HG03175 (cell line): Measurements from ENCODE around the gene ANK3.

Experiments used
- ATAC-seq: cut with Tn5 transposase; IDR thresholded peaks from one replicate; pipeline ENCODE4 v1.9.1; 2021; ENCODE audit warnings: mild to moderate bottlenecking, moderate library complexity; ENCODE audit not compliant: unreplicated experiment

Gene ANK3

GRCh38 chr10:60188548-60188947, 201.1 kb downstream of the ANK3 start:
- no peak for ATAC-seq

DNA sequence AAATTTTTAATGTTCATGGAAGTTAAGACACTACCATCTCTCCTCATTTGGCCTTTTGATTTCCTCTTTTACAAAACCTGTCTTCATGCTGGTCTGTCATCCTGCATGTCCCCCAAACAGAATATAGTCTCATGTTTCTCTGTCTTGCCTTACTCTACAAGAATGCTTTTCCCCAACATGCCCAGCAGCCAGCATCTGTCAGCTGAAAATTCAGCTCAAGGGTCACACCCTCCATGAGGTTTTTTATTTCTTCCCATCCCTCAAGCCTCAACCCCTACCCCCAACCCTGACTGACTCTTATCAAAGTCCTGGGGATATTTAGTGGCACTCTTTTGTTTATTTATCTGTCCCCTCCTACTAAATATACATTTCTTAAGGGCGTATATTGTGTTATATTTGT, 202.0 kb downstream of the ANK3 start:
- no peak for ATAC-seq

DNA sequence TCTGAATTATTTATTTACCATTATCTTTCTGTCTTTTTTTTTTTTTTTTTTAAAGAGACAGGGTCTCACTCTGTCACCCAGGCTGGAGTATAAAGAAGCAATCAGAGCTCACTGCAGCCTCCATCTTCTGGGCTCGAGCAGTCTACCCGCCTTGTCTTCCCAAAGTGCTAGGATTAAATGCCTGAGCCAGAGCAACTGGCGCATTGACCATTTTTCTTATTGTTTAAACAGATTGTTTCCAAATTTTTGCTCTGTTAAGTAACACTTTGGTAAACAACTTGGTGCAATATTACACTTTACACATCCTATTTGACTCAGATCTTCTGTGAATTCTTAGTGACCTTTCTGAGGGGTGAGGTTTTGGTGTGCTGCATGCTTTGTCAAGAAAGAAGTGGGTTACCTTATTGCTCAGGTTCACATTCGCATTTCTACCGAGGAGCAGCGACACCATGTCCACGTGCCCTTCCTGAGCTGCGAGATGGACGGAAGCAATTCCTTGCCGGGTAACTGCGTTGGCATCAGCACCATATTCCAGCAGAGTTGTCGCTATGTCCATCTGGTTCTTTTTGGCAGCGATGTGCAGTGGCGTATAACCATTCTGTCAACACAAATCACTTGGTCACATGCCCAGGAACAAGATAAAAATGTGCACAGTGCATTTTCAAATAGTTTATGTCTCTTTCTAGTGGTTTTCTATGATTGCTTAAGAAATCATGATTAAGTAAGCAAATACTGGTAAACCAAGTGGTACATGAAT, 203.2 kb downstream of the ANK3 start:
- no peak for ATAC-seq

- ATAC-seq = no peak
Measured at GRCh38 chr10:60185421-60185820, 204.3 kb downstream of the ANK3 start.

GRCh38 chr10:60182691-60183090, 207.0 kb downstream of the ANK3 start:
- ATAC-seq = no peak

GRCh38 chr10:60176925-60177324, 212.8 kb downstream of the ANK3 start:
- ATAC-seq = no peak

DNA sequence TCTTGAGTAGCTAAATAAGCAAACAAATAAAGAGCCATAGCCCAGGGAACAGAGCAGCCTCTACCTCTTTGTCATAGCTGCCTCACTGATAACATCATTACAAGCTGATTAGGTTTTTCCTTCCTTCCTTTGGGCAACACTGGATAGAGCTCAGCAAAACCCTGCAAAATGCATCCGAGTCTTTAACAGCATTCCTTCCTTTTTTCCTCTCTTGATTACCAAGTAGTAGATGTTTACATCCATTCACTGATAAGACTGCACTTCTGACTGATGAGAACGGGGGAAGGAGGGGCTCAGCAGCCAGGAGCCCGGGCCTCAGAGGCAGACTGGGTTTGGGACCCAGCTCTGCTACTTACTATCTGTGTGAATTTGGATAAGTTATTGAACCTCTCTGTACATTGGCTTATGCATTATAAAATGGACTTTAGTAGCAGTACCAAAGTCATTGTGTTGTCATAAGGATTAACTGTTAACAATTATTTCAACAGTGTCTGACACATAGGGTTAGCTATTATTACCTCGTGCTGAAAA, 214.2 kb downstream of the ANK3 start:
- ATAC-seq = no peak

GRCh38 chr10:60172363-60172990, 217.2 kb downstream of the ANK3 start:
- no peak for ATAC-seq

GRCh38 chr10:60171436-60172013, 218.2 kb downstream of the ANK3 start:
- ATAC-seq = no peak

DNA sequence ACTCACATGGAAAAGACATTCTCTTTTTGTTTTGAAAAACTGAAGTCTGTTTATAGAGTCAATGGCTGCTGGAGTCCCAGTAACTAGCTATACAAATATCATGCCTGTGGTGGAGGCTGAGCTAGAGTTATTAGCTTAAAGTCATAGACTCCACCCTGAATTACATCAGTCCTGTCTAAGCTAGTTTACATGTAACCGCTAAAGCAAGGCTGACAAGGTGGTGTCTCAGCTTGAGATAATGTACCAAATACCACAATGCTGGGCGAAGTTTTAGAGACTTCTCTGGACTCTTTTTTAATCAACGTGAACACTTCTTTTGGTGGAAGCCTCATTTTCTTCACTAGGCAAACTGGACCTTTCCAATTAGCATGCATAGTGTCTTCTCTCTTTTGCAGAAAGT, 219.4 kb downstream of the ANK3 start:
- no peak for ATAC-seq

GRCh38 chr10:60169111-60169510, 220.6 kb downstream of the ANK3 start:
- no peak for ATAC-seq

DNA sequence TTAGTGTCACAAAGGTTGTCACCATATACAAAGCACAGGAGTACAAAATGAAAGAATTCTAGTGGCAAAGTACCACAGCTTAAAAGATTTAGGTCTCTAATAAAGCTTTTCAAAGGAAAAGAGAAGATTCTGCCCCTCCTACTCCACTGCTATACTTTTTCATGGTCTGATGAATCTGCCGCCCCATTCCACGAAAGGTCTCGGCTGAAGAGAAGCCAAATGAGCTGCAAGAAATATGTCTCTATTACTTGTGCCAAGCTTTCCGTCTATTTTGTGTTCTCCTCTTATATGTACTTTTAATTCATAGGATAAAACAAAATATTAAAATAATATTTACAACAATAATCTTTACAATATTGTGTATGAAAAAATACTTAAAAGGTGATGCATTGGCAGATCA, 222.6 kb downstream of the ANK3 start:
- ATAC-seq = no peak

DNA sequence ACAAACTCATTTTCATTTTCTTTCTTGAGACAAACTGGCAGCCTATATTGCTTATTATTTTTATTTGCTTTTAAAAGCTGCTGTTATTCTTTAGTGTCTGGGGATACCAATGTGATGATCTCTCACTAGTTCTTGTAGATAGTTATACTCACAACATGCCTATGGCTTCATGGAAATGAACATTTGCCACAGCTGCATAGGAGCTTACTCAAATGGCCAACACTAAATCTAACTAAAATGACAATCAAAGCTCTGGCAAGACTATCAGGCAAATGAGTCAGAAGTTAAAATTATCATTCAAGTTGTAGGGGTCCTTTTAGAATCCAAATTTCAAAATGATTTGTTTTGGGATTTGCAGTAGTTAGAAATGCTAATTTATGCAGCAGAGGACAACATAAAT, 225.9 kb downstream of the ANK3 start:
- no peak for ATAC-seq

DNA sequence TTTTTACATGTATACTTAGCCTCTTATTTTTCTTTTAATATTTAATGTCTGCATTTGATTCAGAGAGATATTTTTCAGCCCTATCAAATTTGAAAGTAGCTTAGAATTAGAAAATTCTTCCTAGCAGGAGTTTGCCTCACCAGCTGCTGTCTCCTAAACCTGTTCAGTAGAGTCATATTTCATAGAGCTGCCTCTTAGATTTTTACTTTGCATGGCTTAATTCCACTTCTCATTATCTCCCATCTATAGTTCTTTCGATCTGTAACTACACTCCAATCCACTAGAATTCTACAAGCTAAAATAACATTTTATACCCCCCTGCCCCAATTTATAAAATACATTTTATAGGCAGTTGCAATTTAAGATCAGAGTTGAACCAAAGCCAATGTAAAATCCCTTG, 227.0 kb downstream of the ANK3 start:
- no peak for ATAC-seq

DNA sequence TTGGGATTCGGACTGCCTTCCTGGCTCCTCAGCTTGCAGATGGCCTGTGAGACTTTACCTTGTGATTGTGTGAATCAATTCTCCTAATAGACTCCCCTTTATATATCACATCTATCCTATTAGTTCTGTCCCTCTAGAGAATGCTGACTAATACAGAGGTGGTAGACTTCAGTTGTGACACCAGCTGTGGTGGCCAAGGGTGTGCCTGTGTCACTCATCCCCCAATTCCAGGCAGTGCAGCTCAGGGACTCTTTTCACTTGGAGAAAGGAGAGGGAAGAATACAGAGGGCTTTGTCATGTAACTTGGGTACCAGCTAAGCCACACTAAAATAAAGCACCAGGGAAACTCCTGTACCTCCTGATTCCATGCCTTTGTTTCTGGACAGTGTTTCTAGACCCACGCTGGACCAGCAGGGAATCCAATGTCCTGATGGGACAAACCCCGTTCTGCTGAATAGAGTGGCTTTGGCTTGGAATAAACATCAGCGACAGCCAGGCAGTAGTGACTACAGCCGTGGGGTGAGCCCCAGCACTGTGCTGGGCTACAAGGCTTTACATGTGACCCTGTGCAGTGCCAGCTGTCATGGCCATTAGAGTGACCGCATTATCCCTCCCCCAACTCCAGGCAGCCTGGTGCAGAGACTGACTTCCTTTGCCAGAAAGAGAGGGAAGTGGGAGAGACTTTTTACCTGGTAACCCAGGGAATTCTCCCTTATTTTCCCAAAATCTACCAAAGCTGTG, 233.6 kb downstream of the ANK3 start:
- no peak for ATAC-seq

GRCh38 chr10:60155099-60155877, 234.4 kb downstream of the ANK3 start:
- ATAC-seq = no peak

DNA sequence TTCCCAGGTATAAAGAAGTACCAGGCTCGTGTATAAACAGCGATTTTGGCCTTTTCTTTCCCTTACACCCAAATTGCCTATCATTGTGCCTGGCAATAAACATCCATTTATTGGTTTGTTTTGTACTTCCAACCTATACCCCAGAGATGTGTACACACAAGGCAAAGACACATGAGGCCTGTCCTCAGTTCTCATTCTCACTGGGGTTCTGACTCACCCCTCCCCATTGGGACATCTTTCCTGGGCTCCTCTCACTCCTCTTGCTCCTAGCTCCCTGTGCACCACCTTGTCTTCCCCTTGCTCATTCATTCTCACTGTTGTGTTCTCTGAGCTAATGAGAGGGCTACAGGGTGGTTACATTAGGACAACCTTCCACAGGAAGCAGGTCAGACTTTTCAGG, 240.7 kb downstream of the ANK3 start:
- no peak for ATAC-seq

DNA sequence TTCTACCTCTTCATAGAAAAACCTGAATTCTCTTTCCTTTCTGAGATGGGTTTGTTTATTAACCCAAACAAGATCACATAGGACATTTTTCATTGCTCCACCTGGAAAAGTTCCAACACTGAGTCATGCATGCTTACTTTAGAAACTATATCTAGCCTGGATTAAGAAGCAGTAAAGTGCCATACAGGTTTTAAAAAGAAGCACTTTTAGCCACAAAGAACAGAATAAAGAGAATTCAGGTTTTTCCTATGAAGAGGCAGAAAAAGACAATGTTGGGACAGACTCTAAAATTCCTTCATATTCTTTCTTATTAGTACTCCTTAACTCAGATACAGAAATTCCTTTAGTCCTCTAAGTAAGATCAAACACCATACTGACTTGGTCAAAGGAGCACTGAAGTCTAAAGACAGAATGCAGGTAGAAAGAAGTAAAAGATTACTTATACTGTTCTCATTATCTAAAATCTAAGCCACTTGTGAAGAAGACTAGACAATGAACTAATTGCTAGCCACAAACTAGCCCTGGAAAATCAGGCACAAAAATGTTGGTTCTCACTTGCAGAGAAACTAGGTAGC, 241.3 kb downstream of the ANK3 start:
- ATAC-seq = no peak

- ATAC-seq = no peak
Measured at GRCh38 chr10:60147576-60148265, 242.0 kb downstream of the ANK3 start.

- ATAC-seq = no peak
Measured at GRCh38 chr10:60147025-60147424, 242.7 kb downstream of the ANK3 start.
